ENCODE results near the gene CAMK2G. TPM values are rescaled to one million over a fixed set of nuclear protein-coding genes. Genes with fewer than 3 reads are reported as not detected.

Gene CAMK2G
- total RNA-seq, 1 experiment from 2014 or later, result 179 TPM

- H3K79me2 ChIP-seq (ENCODE audit: low read length), result peaks cover 95% of the 10 kb centered on the region
- TSS peak; percentile 3 for BruUV-seq (replicated peaks)
- H3K36me3 ChIP-seq (ENCODE audit: low read depth, low read length), result peaks cover 96% of the 10 kb centered on the region
- 0 out of 2 replicates have a peak, but pooled peaks have one; percentile 12 for TF ChIP-seq CTCF (conservative IDR thresholded peaks at IDR 0.05; ENCODE audit: low read depth, low read length)
- TF ChIP-seq EZH2phosphoT487 (IDR thresholded peaks at IDR 0.05; ENCODE audit: borderline replicate concordance, low read length), result no peak
- no peaks in the 10 kb centered on the region for H3K9me2 ChIP-seq (replicated peaks; ENCODE audit: low read length)
- no peaks in the 10 kb centered on the region for H3K4me1 ChIP-seq (ENCODE audit: insufficient read depth, low read length)
- CTCF ChIA-PET, result interaction anchor here (1.0 kb wide), 1 partner anchor 81 kb away, joined by 4 read pairs; no protein-coding TSS in a partner anchor
- no peaks in the 10 kb centered on the region for H3K27me3 ChIP-seq (ENCODE audit: low read length)
- intact Hi-C loops (cut with micrococcal nuclease), result no loop called here
- no peak overlapping the region for H3K27ac ChIP-seq (ENCODE audit: low read length)
- H3K9ac ChIP-seq (ENCODE audit: low read length), result no peak overlapping the region
- no peaks in the 10 kb centered on the region for H3F3A ChIP-seq (ENCODE audit: low read length, unreplicated experiment)
- DNase-seq (no peak), ATAC-seq (no peak)
- POLR2A ChIA-PET (ENCODE audit: unreplicated experiment), result interaction anchor here (0.6 kb wide), 2 partner anchors 40 to 60 kb away, joined by 3 to 4 read pairs; no protein-coding TSS in a partner anchor
- peaks cover 57% of the 10 kb centered on the region for H4K20me1 ChIP-seq (ENCODE audit: low read length)
- no peak overlapping the region for H2AFZ ChIP-seq (ENCODE audit: low read length)
- H3K9me3 ChIP-seq (ENCODE audit: low read length), result no peaks in the 10 kb centered on the region
- H3K4me2 ChIP-seq (ENCODE audit: low read length), result no peak overlapping the region
- H3K4me3 ChIP-seq (ENCODE audit: low read length), result no peak overlapping the region
Observed at GRCh38 chr10:73858750-73859427, 15.5 kb downstream of the CAMK2G start.

GRCh38 chr10:73858013-73858708 is 16.2 kb downstream of the CAMK2G start:
- TF ChIP-seq CTCF (conservative IDR thresholded peaks at IDR 0.05; ENCODE audit: low read depth, low read length), result no peak
- no peak for TF ChIP-seq EZH2phosphoT487 (IDR thresholded peaks at IDR 0.05; ENCODE audit: borderline replicate concordance, low read length)
- no peak for TF ChIP-seq EZH2 (IDR thresholded peaks at IDR 0.05; ENCODE audit: low read length, unreplicated experiment)
- ChIA-PET POLR2A (ENCODE audit: unreplicated experiment) (no interaction called here), CTCF (no interaction called here)
- peaks cover 90% of the 10 kb centered on the region for H3K79me2 ChIP-seq (ENCODE audit: low read length)
- H3K9me2 ChIP-seq (replicated peaks; ENCODE audit: low read length), result no peaks in the 10 kb centered on the region
- H3K4me1 ChIP-seq (ENCODE audit: insufficient read depth, low read length), result no peaks in the 10 kb centered on the region
- ATAC-seq (no peak), DNase-seq (no peak)
- no peaks in the 10 kb centered on the region for H3K27me3 ChIP-seq (ENCODE audit: low read length)
- no peak overlapping the region for H3K9ac ChIP-seq (ENCODE audit: low read length)
- peaks cover 96% of the 10 kb centered on the region for H3K36me3 ChIP-seq (ENCODE audit: low read depth, low read length)
- no peak overlapping the region for H2AFZ ChIP-seq (ENCODE audit: low read length)
- no peaks in the 10 kb centered on the region for H3K9me3 ChIP-seq (ENCODE audit: low read length)
- H3K4me2 ChIP-seq (ENCODE audit: low read length), result no peak overlapping the region
- no peak overlapping the region for H3K4me3 ChIP-seq (ENCODE audit: low read length)
- H3K27ac ChIP-seq (ENCODE audit: low read length), result no peak overlapping the region
- peaks cover 52% of the 10 kb centered on the region for H4K20me1 ChIP-seq (ENCODE audit: low read length)
- BruUV-seq (replicated peaks), result no TSS peak
- intact Hi-C loops (cut with micrococcal nuclease), result no loop called here
- no peaks in the 10 kb centered on the region for H3F3A ChIP-seq (ENCODE audit: low read length, unreplicated experiment)

GRCh38 chr10:73857446-73857845 is 16.9 kb downstream of the CAMK2G start:
- H3K36me3 ChIP-seq (ENCODE audit: low read depth, low read length), result peaks cover 96% of the 10 kb centered on the region
- H3K9ac ChIP-seq (ENCODE audit: low read length), result no peak overlapping the region
- H3K27ac ChIP-seq (ENCODE audit: low read length), result no peak overlapping the region
- ATAC-seq, result no peak
- H4K20me1 ChIP-seq (ENCODE audit: low read length), result peaks cover 45% of the 10 kb centered on the region
- H3K4me1 ChIP-seq (ENCODE audit: insufficient read depth, low read length), result no peaks in the 10 kb centered on the region
- ChIA-PET CTCF (no interaction called here), POLR2A (ENCODE audit: unreplicated experiment) (no interaction called here)
- TF ChIP-seq CTCF (conservative IDR thresholded peaks at IDR 0.05; ENCODE audit: low read depth, low read length), result no peak
- TF ChIP-seq EZH2phosphoT487 (IDR thresholded peaks at IDR 0.05; ENCODE audit: borderline replicate concordance, low read length), result no peak
- TF ChIP-seq EZH2 (IDR thresholded peaks at IDR 0.05; ENCODE audit: low read length, unreplicated experiment), result no peak
- intact Hi-C loops (cut with micrococcal nuclease), result no loop called here
- peaks cover 83% of the 10 kb centered on the region for H3K79me2 ChIP-seq (ENCODE audit: low read length)
- no peak overlapping the region for H2AFZ ChIP-seq (ENCODE audit: low read length)
- H3K9me3 ChIP-seq (ENCODE audit: low read length), result no peaks in the 10 kb centered on the region
- no peaks in the 10 kb centered on the region for H3K27me3 ChIP-seq (ENCODE audit: low read length)
- H3K4me3 ChIP-seq (ENCODE audit: low read length), result no peak overlapping the region
- no peaks in the 10 kb centered on the region for H3K9me2 ChIP-seq (replicated peaks; ENCODE audit: low read length)
- no peaks in the 10 kb centered on the region for H3F3A ChIP-seq (ENCODE audit: low read length, unreplicated experiment)
- no peak overlapping the region for H3K4me2 ChIP-seq (ENCODE audit: low read length)
- DNase-seq, result no peak
- no TSS peak for BruUV-seq (replicated peaks)
